A673 (cell line): ENCODE results near the gene OR5T1. TPM values are rescaled to one million over a fixed set of nuclear protein-coding genes. Genes with fewer than 3 reads are reported as not detected.

Source experiments
- Bru-seq: library from RNA; stranded (reverse); fragments of 400-500 nt; gene quantifications from one replicate; lab custom pipeline; 2021; lab: Mats Ljungman, UMichigan
- BruChase-seq, 2 experiments: library from RNA; stranded (reverse); fragments of 400-500 nt; gene quantifications; one replicate each; lab custom pipeline; 2021; lab: Mats Ljungman, UMichigan
- BruUV-seq: library from RNA; stranded (reverse); fragments of 400-500 nt; replicated peaks from 2 replicates; lab custom pipeline; 2021; lab: Mats Ljungman, UMichigan
- CTCF ChIA-PET: fragments of 300-600 bp; sonication (Branson Sonifier 250); formaldehyde crosslinking; loops from one replicate; lab custom pipeline; 2022; ENCODE audit warnings: antibody characterized with exemption; lab: Charles Lee
- POLR2A ChIA-PET: fragments of 300-600 bp; sonication (Branson Sonifier 250); formaldehyde crosslinking; loops from one replicate; lab custom pipeline; 2022; ENCODE audit warnings: antibody characterized with exemption; ENCODE audit not compliant: low non-redundant PET; lab: Charles Lee
- DNase-seq: peaks from one replicate; pipeline ENCODE4 v3.0.0-alpha.2; 2015; ENCODE audit warnings: low spot score
- H3K27ac ChIP-seq: fragments of 200-600 bp; sonication (generic); 2 replicates; pipeline ENCODE4 v1.5.1; 2016; ENCODE audit warnings: mixed run types, low read depth, mild to moderate bottlenecking, mixed read lengths, antibody characterized with exemption, low read length; ENCODE audit not compliant: poor library complexity, severe bottlenecking
- H3K27me3 ChIP-seq: fragments of 200-600 bp; sonication (generic); replicated peaks from 2 replicates; pipeline ENCODE4 v1.6.1; 2017; ENCODE audit warnings: mixed run types, low read depth, mild to moderate bottlenecking, mixed read lengths, antibody characterized with exemption, low read length; ENCODE audit not compliant: insufficient read depth, poor library complexity
- H3K36me3 ChIP-seq: fragments of 200-600 bp; sonication (generic); 2 replicates; pipeline ENCODE4 v1.6.1; 2016; ENCODE audit warnings: mixed run types, mild to moderate bottlenecking, mixed read lengths, antibody characterized with exemption, low read length; ENCODE audit not compliant: insufficient read depth, poor library complexity, severe bottlenecking
- H3K4me1 ChIP-seq: fragments of 200-600 bp; sonication (generic); 2 replicates; pipeline ENCODE4 v1.6.1; 2017; ENCODE audit warnings: mixed run types, mild to moderate bottlenecking, mixed read lengths, antibody characterized with exemption, low read length; ENCODE audit not compliant: insufficient read depth, poor library complexity, severe bottlenecking
- H3K4me3 ChIP-seq: fragments of 200-600 bp; sonication (generic); 2 replicates; pipeline ENCODE4 v1.5.1; 2016; ENCODE audit warnings: low read depth, mixed run types, mild to moderate bottlenecking, mixed read lengths, low read length; ENCODE audit not compliant: poor library complexity, severe bottlenecking
- H3K9me3 ChIP-seq: fragments of 200-600 bp; sonication (generic); 2 replicates; pipeline ENCODE4 v1.6.1; 2016; ENCODE audit warnings: mixed run types, low read depth, mild to moderate bottlenecking, mixed read lengths, antibody characterized with exemption, low read length; ENCODE audit not compliant: poor library complexity, severe bottlenecking
- EZH2 ChIP-seq: fragments of 200-600 bp; sonication (generic); IDR thresholded peaks from 2 replicates; pipeline ENCODE4 v1.6.1; 2017; ENCODE audit warnings: borderline replicate concordance, low read depth, mild to moderate bottlenecking, mixed read lengths, antibody characterized with exemption, low read length; ENCODE audit not compliant: poor library complexity, severe bottlenecking
- intact Hi-C: fragments of 100-400 bp; cut with micrococcal nuclease; formaldehyde crosslinking; loops from one replicate; pipeline ENCODE4 v1.10.0; 2022; ENCODE audit not compliant: unreplicated experiment
- long read RNA-seq: library from polyadenylated mRNA; stranded (forward); transcript quantifications from one replicate; pipeline ENCODE4 v2.0.0, GENCODE V29; 2022
- total RNA-seq: library from RNA; stranded (reverse); gene quantifications from 2 replicates; pipeline ENCODE4 v1.2.3, GENCODE V29; 2021
- TF ChIP-seq, protein P1 (sequence below): fragments of 300-800, 200-600 bp; sonication (generic); conservative IDR thresholded peaks from 2 replicates; pipeline ENCODE4 v1.5.1; 2017; ENCODE audit warnings: low read depth, mild to moderate bottlenecking, antibody characterized with exemption, low read length, moderate library complexity, mixed read lengths

The OR5T1 gene
- total RNA-seq = not detected in 2 replicates
- not detected for Bru-seq, nascent RNA
- not detected for BruChase-seq, experiment 1, labeled RNA remaining after a 2-hour chase
- BruChase-seq, experiment 2, labeled RNA remaining after a 6-hour chase = not detected
- long read RNA-seq = 0 reads

DNA sequence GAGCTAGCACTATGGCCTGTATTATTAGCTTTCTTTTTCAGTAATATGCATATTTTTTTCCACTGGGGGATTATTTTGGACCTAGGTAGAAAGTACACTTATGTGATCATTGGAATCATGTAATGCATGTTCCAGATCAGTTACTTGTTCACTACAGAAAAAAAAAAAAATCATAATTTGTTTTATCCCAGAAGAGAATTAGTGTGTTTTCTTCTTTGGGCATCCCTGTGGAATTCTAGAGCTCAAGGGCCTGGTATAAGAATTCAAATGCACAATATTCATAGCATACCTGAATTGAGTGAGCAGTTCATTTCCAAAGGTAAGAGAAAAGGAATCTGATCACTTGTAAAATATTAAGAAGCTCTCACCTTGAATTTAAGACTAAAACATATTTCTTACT, at the start of gene OR5T1:
Gene OR5T1 (plus strand): TSS at position 301 of the 400 bp plus-strand sequence. CDS start 1,485 bp downstream, outside the sequence.
- no TSS peak for BruUV-seq
- Histone ChIP-seq H3K4me1 (no peaks in the 10 kb centered on the region), H3K27ac (no peak within 1 kb of the TSS), H3K27me3 (no peaks in the 10 kb centered on the region), H3K4me3 (no peak within 1 kb of the TSS), H3K9me3 (peaks cover 8% of the 10 kb centered on the region), H3K36me3 (no peaks in the 10 kb centered on the region)
- TF ChIP-seq EZH2 = no peak
- TF ChIP-seq, protein P1, sequence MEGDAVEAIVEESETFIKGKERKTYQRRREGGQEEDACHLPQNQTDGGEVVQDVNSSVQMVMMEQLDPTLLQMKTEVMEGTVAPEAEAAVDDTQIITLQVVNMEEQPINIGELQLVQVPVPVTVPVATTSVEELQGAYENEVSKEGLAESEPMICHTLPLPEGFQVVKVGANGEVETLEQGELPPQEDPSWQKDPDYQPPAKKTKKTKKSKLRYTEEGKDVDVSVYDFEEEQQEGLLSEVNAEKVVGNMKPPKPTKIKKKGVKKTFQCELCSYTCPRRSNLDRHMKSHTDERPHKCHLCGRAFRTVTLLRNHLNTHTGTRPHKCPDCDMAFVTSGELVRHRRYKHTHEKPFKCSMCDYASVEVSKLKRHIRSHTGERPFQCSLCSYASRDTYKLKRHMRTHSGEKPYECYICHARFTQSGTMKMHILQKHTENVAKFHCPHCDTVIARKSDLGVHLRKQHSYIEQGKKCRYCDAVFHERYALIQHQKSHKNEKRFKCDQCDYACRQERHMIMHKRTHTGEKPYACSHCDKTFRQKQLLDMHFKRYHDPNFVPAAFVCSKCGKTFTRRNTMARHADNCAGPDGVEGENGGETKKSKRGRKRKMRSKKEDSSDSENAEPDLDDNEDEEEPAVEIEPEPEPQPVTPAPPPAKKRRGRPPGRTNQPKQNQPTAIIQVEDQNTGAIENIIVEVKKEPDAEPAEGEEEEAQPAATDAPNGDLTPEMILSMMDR = no peak
- CTCF ChIA-PET = no interaction called here
- POLR2A ChIA-PET = no interaction called here
- intact Hi-C loops = no loop called here
- DNase-seq = no peak

DNA sequence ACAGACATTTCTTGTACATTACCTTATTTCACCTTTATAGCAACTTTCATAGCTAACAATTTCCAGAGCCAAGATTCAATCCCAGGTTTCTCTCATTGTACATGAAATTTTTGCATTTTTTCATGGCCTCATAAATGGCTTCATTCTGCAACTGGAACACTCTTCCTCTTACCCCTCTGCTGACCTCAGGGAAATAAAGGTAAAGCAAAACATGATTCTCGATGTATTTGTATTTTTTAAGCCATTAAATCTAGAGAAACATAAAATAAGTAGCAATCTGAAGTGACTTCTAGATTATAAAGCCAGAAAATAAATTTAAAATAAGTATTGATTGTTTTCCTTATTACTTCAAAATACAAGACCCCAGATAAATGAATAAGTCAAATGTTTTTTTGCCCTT, 39.8 kb upstream of the OR5T1 start, which contains the start of gene OR5T2:
Gene OR5T2 (minus strand): TSS at position 101 of the 400 bp plus-strand sequence. CDS start 1,193 bp downstream, outside the sequence.
- peaks cover 36% of the 10 kb centered on the region for H3K9me3 ChIP-seq
- intact Hi-C loops = no loop called here
- CTCF ChIA-PET = no interaction called here
- no peak within 1 kb of the TSS for H3K4me3 ChIP-seq
- no peaks in the 10 kb centered on the region for H3K4me1 ChIP-seq
- no peak for DNase-seq
- POLR2A ChIA-PET = no interaction called here
- TF ChIP-seq EZH2 = no peak
- TF ChIP-seq, protein P1 = no peak
- BruUV-seq = no TSS peak
- no peak within 1 kb of the TSS for H3K27ac ChIP-seq
- H3K27me3 ChIP-seq = no peaks in the 10 kb centered on the region
- no peaks in the 10 kb centered on the region for H3K36me3 ChIP-seq

DNA sequence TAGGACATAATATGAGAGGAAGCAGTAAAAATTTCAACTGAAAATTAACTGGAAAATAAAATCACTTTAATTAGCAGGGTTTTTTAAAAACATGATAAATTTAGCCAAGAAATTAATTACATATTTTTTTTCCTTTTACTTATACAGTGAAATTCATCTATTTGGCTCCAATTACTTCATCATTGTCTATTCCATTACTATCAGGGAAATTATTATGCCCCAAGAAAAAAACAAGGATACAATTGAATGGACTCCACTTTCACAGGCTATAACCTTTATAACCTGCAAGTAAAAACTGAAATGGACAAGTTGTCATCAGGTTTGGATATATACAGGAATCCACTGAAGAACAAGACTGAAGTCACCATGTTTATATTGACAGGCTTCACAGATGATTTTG, 22.0 kb upstream of the OR5T1 start, which contains the start of gene OR5T3:
Gene OR5T3 (plus strand): TSS at position 301 of the 400 bp plus-strand sequence. CDS start 0 bp downstream, at position 301.
- TF ChIP-seq, protein P1 = no peak
- no peak for TF ChIP-seq EZH2
- peaks cover 21% of the 10 kb centered on the region for H3K9me3 ChIP-seq
- no TSS peak for BruUV-seq
- H3K27me3 ChIP-seq = no peaks in the 10 kb centered on the region
- H3K4me1 ChIP-seq = no peaks in the 10 kb centered on the region
- H3K36me3 ChIP-seq = no peaks in the 10 kb centered on the region
- ChIA-PET CTCF (no interaction called here), POLR2A (no interaction called here)
- no peak for DNase-seq
- intact Hi-C loops = no loop called here
- no peak within 1 kb of the TSS for H3K4me3 ChIP-seq
- no peak within 1 kb of the TSS for H3K27ac ChIP-seq
